ENCODE results near the gene EMSY. TPM values are rescaled to one million over a fixed set of nuclear protein-coding genes. Genes with fewer than 3 reads are reported as not detected.

The EMSY gene
- polyA plus RNA-seq, 1 donor (not counting 4 experiments of a cell fraction or from before 2014, with no cell fraction given): 11.3 TPM

DNA sequence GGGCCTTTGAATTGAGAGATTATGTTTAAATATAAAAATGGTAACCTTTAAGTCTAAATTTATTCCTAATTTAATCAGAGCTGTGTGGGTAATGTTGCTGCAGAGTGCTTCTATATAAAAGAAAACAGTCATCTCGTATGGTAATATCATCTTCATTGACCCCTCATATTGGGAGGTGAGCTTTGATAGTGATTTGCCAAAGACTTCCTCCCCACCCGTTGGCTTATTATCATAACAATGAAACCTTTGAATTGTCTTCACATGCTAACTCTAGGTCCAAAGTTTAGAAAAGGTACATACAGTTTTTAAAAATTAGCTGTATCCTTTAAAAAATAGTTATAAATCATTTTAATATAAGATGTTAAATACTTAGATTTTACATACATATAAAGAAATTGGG, 3.7 kb downstream of the EMSY start:
- H3K9me1 ChIP-seq (ENCODE audit: control insufficient read depth, extremely low read depth, insufficient read depth, low read length): no peaks in the 10 kb centered on the region
- dilution Hi-C loops (cut with MboI; ENCODE audit: extremely low pct_ligation_motif_present, low sequenced_read_pairs): no loop called here
- H2AFZ ChIP-seq (ENCODE audit: control insufficient read depth, low read length): no peak overlapping the region
- H3K9me3 ChIP-seq (ENCODE audit: control insufficient read depth, low read depth, low read length): no peaks in the 10 kb centered on the region
- peaks cover 7% of the 10 kb centered on the region for H3K4me1 ChIP-seq (ENCODE audit: control insufficient read depth, extremely low read depth, insufficient read depth, low read length)
- no peak overlapping the region for H3K4me3 ChIP-seq (ENCODE audit: control insufficient read depth in 2 of 3, extremely low read depth in 1 of 3, insufficient read depth in 2 of 3, low read depth in 1 of 3, low read length in 3 of 3)
- no peaks in the 10 kb centered on the region for H4K20me1 ChIP-seq (ENCODE audit: control insufficient read depth, extremely low read depth, insufficient read depth, low read length)
- H3K79me2 ChIP-seq (ENCODE audit: control insufficient read depth, insufficient read depth, low read length): peaks cover 26% of the 10 kb centered on the region
- no peak for TF ChIP-seq EZH2 (IDR thresholded peaks at IDR 0.05; ENCODE audit: low read length)
- no peak for TF ChIP-seq CTCF (optimal IDR thresholded peaks at IDR 0.05 in 1 of 3, IDR thresholded peaks at IDR 0.05 in 1 of 3, conservative IDR thresholded peaks at IDR 0.05 in 1 of 3; ENCODE audit: extremely low read depth in 1 of 3, insufficient read depth in 2 of 3, low read length in 3 of 3)
- H3K27me3 ChIP-seq (ENCODE audit: control insufficient read depth, extremely low read depth, insufficient read depth, low read length): no peaks in the 10 kb centered on the region
- no peak overlapping the region for H3K27ac ChIP-seq (ENCODE audit: control insufficient read depth, insufficient read depth, low read length)
- no peak for FAIRE-seq
- H3K9ac ChIP-seq (ENCODE audit: control insufficient read depth, extremely low read depth, insufficient read depth, low read length): no peak overlapping the region
- no peak overlapping the region for H3K4me2 ChIP-seq (ENCODE audit: control insufficient read depth, extremely low read depth, insufficient read depth, low read depth, low read length)
- no peak for DNase-seq (ENCODE audit: low read depth, low spot score)
- H3K36me3 ChIP-seq (ENCODE audit: control insufficient read depth in 2 of 2, extremely low read depth in 1 of 2, insufficient read depth in 2 of 2, low read length in 2 of 2): no peaks in the 10 kb centered on the region

DNA sequence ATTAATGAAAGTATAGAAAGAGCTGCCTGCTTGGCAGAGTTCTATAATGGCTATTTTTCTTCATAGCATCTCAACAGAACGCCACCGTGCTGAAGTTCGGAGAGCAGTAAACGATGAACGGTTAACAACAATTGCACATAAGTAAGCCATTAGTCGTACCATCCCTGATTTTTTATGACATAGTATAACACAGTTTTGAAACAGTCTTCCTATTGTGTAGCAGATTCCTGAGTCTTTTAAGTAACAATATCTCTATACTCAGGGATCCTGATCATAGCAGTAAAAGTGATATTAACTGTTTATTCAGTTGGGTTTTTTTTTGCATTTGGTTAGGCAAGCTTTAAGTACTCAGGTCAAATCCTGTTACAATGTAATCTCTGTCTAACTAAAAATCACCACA, 8.4 kb downstream of the EMSY start:
- peaks cover 0 to 1% of the 10 kb centered on the region in 2 experiments for H3K36me3 ChIP-seq (ENCODE audit: control insufficient read depth in 2 of 2, extremely low read depth in 1 of 2, insufficient read depth in 2 of 2, low read length in 2 of 2)
- H3K9me1 ChIP-seq (ENCODE audit: control insufficient read depth, extremely low read depth, insufficient read depth, low read length): no peaks in the 10 kb centered on the region
- dilution Hi-C loops (cut with MboI; ENCODE audit: extremely low pct_ligation_motif_present, low sequenced_read_pairs): no loop called here

More for the DNA sequence above, 8.4 kb downstream of the EMSY start:
- no peak for FAIRE-seq
- H3K79me2 ChIP-seq (ENCODE audit: control insufficient read depth, insufficient read depth, low read length): peaks cover 2% of the 10 kb centered on the region
- no peak overlapping the region for H3K9ac ChIP-seq (ENCODE audit: control insufficient read depth, extremely low read depth, insufficient read depth, low read length)
- H3K27ac ChIP-seq (ENCODE audit: control insufficient read depth, insufficient read depth, low read length): no peak overlapping the region
- no peaks in the 10 kb centered on the region for H4K20me1 ChIP-seq (ENCODE audit: control insufficient read depth, extremely low read depth, insufficient read depth, low read length)
- H3K4me1 ChIP-seq (ENCODE audit: control insufficient read depth, extremely low read depth, insufficient read depth, low read length): no peaks in the 10 kb centered on the region
- no peak overlapping the region for H3K4me2 ChIP-seq (ENCODE audit: control insufficient read depth, extremely low read depth, insufficient read depth, low read depth, low read length)
- H3K9me3 ChIP-seq (ENCODE audit: control insufficient read depth, low read depth, low read length): no peaks in the 10 kb centered on the region
- H3K27me3 ChIP-seq (ENCODE audit: control insufficient read depth, extremely low read depth, insufficient read depth, low read length): no peaks in the 10 kb centered on the region
- no peak overlapping the region for H3K4me3 ChIP-seq (ENCODE audit: control insufficient read depth in 2 of 3, extremely low read depth in 1 of 3, insufficient read depth in 2 of 3, low read depth in 1 of 3, low read length in 3 of 3)
- DNase-seq (ENCODE audit: low read depth, low spot score): no peak
- TF ChIP-seq CTCF (optimal IDR thresholded peaks at IDR 0.05 in 1 of 3, IDR thresholded peaks at IDR 0.05 in 1 of 3, conservative IDR thresholded peaks at IDR 0.05 in 1 of 3; ENCODE audit: extremely low read depth in 1 of 3, insufficient read depth in 2 of 3, low read length in 3 of 3) (no peak), EZH2 (IDR thresholded peaks at IDR 0.05; ENCODE audit: low read length) (no peak)
- H2AFZ ChIP-seq (ENCODE audit: control insufficient read depth, low read length): no peak overlapping the region

Data from keratinocyte (primary cell).